CD14-positive monocyte (primary cell): Measurements from ENCODE around the gene CNNM3. TPM values are rescaled to one million over a fixed set of nuclear protein-coding genes. Genes with fewer than 3 reads are reported as not detected.

Source experiments
- DNase-seq, 3 donors: peaks; one replicate each; pipeline ENCODE4 v3.0.0-alpha.2; 2011 to 2022
- H2AFZ ChIP-seq: 2 replicates; pipeline ENCODE4 v1.6.0; 2012; ENCODE audit warnings: mild to moderate bottlenecking, low read depth, low read length, inconsistent platforms; ENCODE audit not compliant: insufficient read depth, poor library complexity, severe bottlenecking
- H3K27ac ChIP-seq, 2 donors: 1 replicate in 1 of 2; 2 replicates in 1 of 2; pipeline ENCODE4 v1.5.1; 2012 to 2013; ENCODE audit warnings: low read length in 2 of 2, control low read depth in 1 of 2, inconsistent platforms in 1 of 2, low read depth in 1 of 2, mild to moderate bottlenecking in 1 of 2
- H3K27me3 ChIP-seq, 2 donors: one replicate each; pipeline versions ENCODE4 v1.6.0 to v1.6.1; 2011 to 2013; ENCODE audit warnings: low read length in 2 of 2; ENCODE audit not compliant: control insufficient read depth in 2 of 2, insufficient read depth in 2 of 2
- H3K36me3 ChIP-seq, 2 donors: replicated peaks in 1 of 2; 1 replicate in 1 of 2; 2 replicates in 1 of 2; pipeline versions ENCODE4 v1.5.1 to v1.6.1; 2012 to 2013; ENCODE audit warnings: low read length in 2 of 2, control low read depth in 1 of 2, inconsistent platforms in 1 of 2, mild to moderate bottlenecking in 1 of 2; ENCODE audit not compliant: insufficient read depth in 2 of 2, control insufficient read depth in 1 of 2
- H3K4me1 ChIP-seq, 2 donors: 1 replicate in 1 of 2; 2 replicates in 1 of 2; pipeline versions ENCODE4 v1.5.1 to v1.6.1; 2012 to 2013; ENCODE audit warnings: low read length in 2 of 2, control low read depth in 1 of 2, inconsistent platforms in 1 of 2, mild to moderate bottlenecking in 1 of 2, moderate library complexity in 1 of 2; ENCODE audit not compliant: insufficient read depth in 2 of 2, control insufficient read depth in 1 of 2
- H3K4me2 ChIP-seq: replicated peaks from 2 replicates; pipeline ENCODE3; 2012; ENCODE audit warnings: low read length, moderate library complexity, mild to moderate bottlenecking; ENCODE audit not compliant: poor library complexity, severe bottlenecking; ENCODE audit errors: extremely low read depth
- H3K4me3 ChIP-seq, 3 experiments: fragments of 200-600 bp in 1 of 3; sonication (generic) in 1 of 3; replicated peaks in 1 of 3; 1 replicate in 2 of 3; 2 replicates in 1 of 3; pipeline ENCODE4 v1.5.1; 2011 to 2013; ENCODE audit warnings: low read length in 3 of 3, mild to moderate bottlenecking in 3 of 3, control low read depth in 2 of 3, low read depth in 2 of 3, inconsistent platforms in 1 of 3, moderate library complexity in 1 of 3
- H3K79me2 ChIP-seq: 2 replicates; pipeline ENCODE4 v1.6.0; 2012; ENCODE audit warnings: mild to moderate bottlenecking, control low read depth, inconsistent platforms, low read length, moderate library complexity; ENCODE audit not compliant: insufficient read depth
- H3K9ac ChIP-seq: 2 replicates; pipeline ENCODE4 v1.6.0; 2017; ENCODE audit warnings: low read length, mild to moderate bottlenecking; ENCODE audit not compliant: insufficient read depth, poor library complexity, severe bottlenecking
- H3K9me3 ChIP-seq, 2 donors: replicated peaks in 1 of 2; 1 replicate in 1 of 2; 2 replicates in 1 of 2; pipeline versions ENCODE4 v1.5.1 to v1.6.1; 2012 to 2013; ENCODE audit warnings: low read length in 2 of 2, control low read depth in 1 of 2; ENCODE audit not compliant: control insufficient read depth in 1 of 2, insufficient read depth in 1 of 2
- H4K20me1 ChIP-seq: 2 replicates; pipeline ENCODE4 v1.6.0; 2012; ENCODE audit warnings: mild to moderate bottlenecking, low read length, control low read depth, moderate library complexity; ENCODE audit not compliant: insufficient read depth
- H3K27ac Mint-ChIP-seq, 7 donors: one replicate each; pipeline ENCODE4 v1.8.0; 2020; ENCODE audit warnings: mild to moderate bottlenecking in 7 of 7, mixed read lengths in 7 of 7, moderate library complexity in 6 of 7, inconsistent platforms in 2 of 7
- H3K27me3 Mint-ChIP-seq, 3 donors: one replicate each; pipeline ENCODE4 v1.8.0; 2021 to 2022; ENCODE audit warnings: low read depth in 3 of 3, mild to moderate bottlenecking in 3 of 3, mixed read lengths in 3 of 3, moderate library complexity in 3 of 3, inconsistent platforms in 1 of 3
- H3K36me3 Mint-ChIP-seq, 2 donors: one replicate each; pipeline ENCODE4 v1.8.0; 2020; ENCODE audit warnings: mixed read lengths in 2 of 2, inconsistent platforms in 1 of 2, mild to moderate bottlenecking in 1 of 2
- H3K4me1 Mint-ChIP-seq: one replicate; pipeline ENCODE4 v1.8.0; 2020; ENCODE audit warnings: mild to moderate bottlenecking, mixed read lengths
- H3K4me3 Mint-ChIP-seq, 2 donors: one replicate each; pipeline ENCODE4 v1.8.0; 2020; ENCODE audit warnings: mild to moderate bottlenecking in 2 of 2, mixed read lengths in 2 of 2, moderate library complexity in 1 of 2
- H3K9me3 Mint-ChIP-seq, 7 donors: one replicate each; pipeline ENCODE4 v1.8.0; 2020 to 2022; ENCODE audit warnings: mixed read lengths in 7 of 7, mild to moderate bottlenecking in 6 of 7, moderate library complexity in 6 of 7, inconsistent platforms in 2 of 7
- CTCF ChIP-seq: fragments of 200-600 bp; IDR thresholded peaks from one replicate; pipeline ENCODE4 v1.8.0; 2022; ENCODE audit warnings: antibody characterized with exemption, mild to moderate bottlenecking
- WGBS: methylation state at CpG from one replicate; pipeline ENCODE4 v1.1.5; 2013; ENCODE audit warnings: missing lambda C conversion rate; ENCODE audit not compliant: insufficient coverage; 5-methylcytosine and 5-hydroxymethylcytosine counted together
- intact Hi-C, 2 donors: fragments of 100-400 bp; cut with micrococcal nuclease; formaldehyde crosslinking; loops; one replicate each; pipeline versions ENCODE4 v1.15.0 to v1.15.1; 2023
- polyA plus RNA-seq, 3 donors: library from polyadenylated mRNA; depleted of rRNA in 1 of 3; unstranded in 2 of 3; stranded (reverse) in 1 of 3; fragments of 300-500 nt in 2 of 3; fragments of >200 nt in 1 of 3; fragmentation: Illumina TruSeq in 2 of 3; gene quantifications; 1 replicate in 2 of 3; 2 replicates in 1 of 3; pipeline ENCODE4 v1.2.3, GENCODE V29; 2012 to 2021

The CNNM3 gene
- polyA plus RNA-seq, 3 donors, result 1.2 to 12.0 (median 4.9) TPM

GRCh38 chr2:96867756-96868554 is 51.9 kb downstream of the CNNM3 start:
- H3K27ac Mint-ChIP-seq, result peak overlapping the region in 4 of 7 donors; percentile 56 to 80 (median 77)
- intact Hi-C loops, result no loop called here
- no peaks in the 10 kb centered on the region for H3K36me3 ChIP-seq
- H3K79me2 ChIP-seq, result no peaks in the 10 kb centered on the region
- peak overlapping the region; percentile 44 to 78 (median 50) for H3K4me3 ChIP-seq
- H2AFZ ChIP-seq, result peak overlapping the region; percentile 77
- H3K9me3 ChIP-seq, result peaks cover 0 to 10% of the 10 kb centered on the region in 2 donors
- peaks cover 14% of the 10 kb centered on the region for H4K20me1 ChIP-seq
- peaks cover 48 to 64% of the 10 kb centered on the region in 2 donors for H3K4me1 ChIP-seq
- H3K36me3 Mint-ChIP-seq, result peaks cover 19 to 20% of the 10 kb centered on the region in 2 donors
- peaks cover 42% of the 10 kb centered on the region for H3K4me1 Mint-ChIP-seq
- 6% methylated on average over 15 of the region's 27 CpGs for WGBS
- TF ChIP-seq CTCF, result no peak
- H3K9me3 Mint-ChIP-seq, result peaks cover 0 to 18% (median 2%) of the 10 kb centered on the region in 7 donors
- H3K4me3 Mint-ChIP-seq, result peak overlapping the region; percentile 80 to 91
- peaks cover 20 to 75% of the 10 kb centered on the region in 2 donors for H3K27me3 ChIP-seq
- no peak for DNase-seq
- peak overlapping the region in 1 of 2 donors; percentile 42 for H3K27ac ChIP-seq
- peaks cover 55 to 91% (median 56%) of the 10 kb centered on the region in 3 donors for H3K27me3 Mint-ChIP-seq
- H3K4me2 ChIP-seq, result peak overlapping the region; percentile 84
- peak overlapping the region; percentile 66 for H3K9ac ChIP-seq

- Mint-ChIP-seq H3K27me3 (peaks cover 57 to 91% (median 59%) of the 10 kb centered on the region in 3 donors), H3K9me3 (peaks cover 0 to 18% (median 2%) of the 10 kb centered on the region in 7 donors), H3K4me3 (peak overlapping the region; percentile 80 to 91), H3K4me1 (peaks cover 41% of the 10 kb centered on the region), H3K36me3 (peaks cover 15% of the 10 kb centered on the region in 2 donors), H3K27ac (peak overlapping the region in 1 of 7 donors; percentile 78)
- under 1% methylated on average over 43 of the region's 76 CpGs for WGBS
- Histone ChIP-seq H2AFZ (peak overlapping the region; percentile 77), H4K20me1 (peaks cover 14% of the 10 kb centered on the region), H3K4me1 (peaks cover 45 to 62% of the 10 kb centered on the region in 2 donors), H3K9me3 (peaks cover 0 to 10% of the 10 kb centered on the region in 2 donors), H3K27me3 (peaks cover 21 to 81% of the 10 kb centered on the region in 2 donors), H3K36me3 (no peaks in the 10 kb centered on the region), H3K79me2 (no peaks in the 10 kb centered on the region), H3K9ac (peak overlapping the region; percentile 66), H3K4me3 (peak overlapping the region; percentile 44 to 78 (median 50)), H3K4me2 (peak overlapping the region; percentile 84), H3K27ac (peak overlapping the region in 1 of 2 donors; percentile 42)
- DNase-seq, result peak; percentile 56 to 64 (median 58)
- peak; percentile 59 for TF ChIP-seq CTCF
- intact Hi-C loops, result no loop called here
Measured at GRCh38 chr2:96868555-96869280, 52.6 kb downstream of the CNNM3 start.
